H9 (cell line): ENCODE measurements around the gene CDH9. TPM values are rescaled to one million over a fixed set of nuclear protein-coding genes. Genes with fewer than 3 reads are reported as not detected.

Experiments
- DNase-seq: peaks from one replicate; pipeline ENCODE4 v3.0.0-alpha.2; 2017
- H2AFZ ChIP-seq: one replicate; pipeline ENCODE4 v1.6.1; 2013; ENCODE audit warnings: mild to moderate bottlenecking, low read length, control low read depth, moderate library complexity
- H2AK5ac ChIP-seq: 2 replicates; pipeline ENCODE4 v1.6.1; 2013; ENCODE audit warnings: low read length, control low read depth, mixed read lengths; ENCODE audit not compliant: insufficient read length
- H2BK120ac ChIP-seq: one replicate; pipeline ENCODE4 v1.6.1; 2013; ENCODE audit warnings: low read depth, mild to moderate bottlenecking, low read length, control low read depth, inconsistent platforms; ENCODE audit not compliant: poor library complexity, severe bottlenecking
- H2BK12ac ChIP-seq: 2 replicates; pipeline ENCODE4 v1.6.1; 2013; ENCODE audit warnings: low read length, control low read depth, mixed read lengths, low read depth; ENCODE audit not compliant: insufficient read length
- H2BK15ac ChIP-seq: 2 replicates; pipeline ENCODE4 v1.6.1; 2013; ENCODE audit warnings: low read depth, low read length, control low read depth
- H2BK20ac ChIP-seq: one replicate; pipeline ENCODE4 v1.6.1; 2013; ENCODE audit warnings: low read depth, mild to moderate bottlenecking, low read length, control low read depth, inconsistent platforms; ENCODE audit not compliant: poor library complexity, severe bottlenecking
- H2BK5ac ChIP-seq: 2 replicates; pipeline ENCODE4 v1.6.1; 2013; ENCODE audit warnings: low read length, control low read depth, mixed read lengths; ENCODE audit not compliant: insufficient read length
- H3K14ac ChIP-seq: 2 replicates; pipeline ENCODE4 v1.6.1; 2013; ENCODE audit warnings: low read length, control low read depth; ENCODE audit not compliant: insufficient read depth
- H3K18ac ChIP-seq: 2 replicates; pipeline ENCODE4 v1.6.1; 2013; ENCODE audit warnings: low read depth, mild to moderate bottlenecking, mixed read lengths, low read length, control low read depth; ENCODE audit not compliant: insufficient read length
- H3K23ac ChIP-seq: 2 replicates; pipeline ENCODE4 v1.6.1; 2013; ENCODE audit warnings: low read length, control low read depth, mixed read lengths, low read depth; ENCODE audit not compliant: insufficient read length
- H3K23me2 ChIP-seq: 2 replicates; pipeline ENCODE4 v1.6.1; 2013; ENCODE audit warnings: low read depth, mild to moderate bottlenecking, mixed read lengths, low read length, control low read depth; ENCODE audit not compliant: insufficient read length, poor library complexity, severe bottlenecking
- H3K27ac ChIP-seq: 2 replicates; pipeline ENCODE4 v1.5.1; 2013; ENCODE audit warnings: low read length, control low read depth, mixed read lengths, low read depth; ENCODE audit not compliant: insufficient read length
- H3K27me3 ChIP-seq: 2 replicates; pipeline ENCODE4 v1.6.1; 2013; ENCODE audit warnings: low read length, control low read depth, inconsistent platforms; ENCODE audit not compliant: insufficient read depth
- H3K4ac ChIP-seq: 2 replicates; pipeline ENCODE4 v1.6.1; 2013; ENCODE audit warnings: low read depth, mild to moderate bottlenecking, control low read depth, inconsistent platforms, low read length, moderate library complexity
- H3K4me1 ChIP-seq: 2 replicates; pipeline ENCODE4 v1.6.1; 2013; ENCODE audit warnings: low read length, control low read depth, inconsistent platforms; ENCODE audit not compliant: insufficient read depth
- H3K4me2 ChIP-seq: 2 replicates; pipeline ENCODE4 v1.6.1; 2013; ENCODE audit warnings: low read length, control low read depth, mixed read lengths; ENCODE audit not compliant: insufficient read length, insufficient read depth
- H3K56ac ChIP-seq: 2 replicates; pipeline ENCODE4 v1.6.1; 2013; ENCODE audit warnings: low read depth, mild to moderate bottlenecking, mixed read lengths, low read length, control low read depth; ENCODE audit not compliant: insufficient read length
- H3K79me1 ChIP-seq: 2 replicates; pipeline ENCODE4 v1.6.1; 2013; ENCODE audit warnings: low read depth, mild to moderate bottlenecking, moderate library complexity, low read length, control low read depth, inconsistent platforms; ENCODE audit not compliant: insufficient read depth, poor library complexity, severe bottlenecking
- H3K79me2 ChIP-seq: 2 replicates; pipeline ENCODE4 v1.6.1; 2013; ENCODE audit warnings: low read length, control low read depth, inconsistent platforms; ENCODE audit not compliant: insufficient read depth
- H3K9ac ChIP-seq: 2 replicates; pipeline ENCODE4 v1.6.1; 2013; ENCODE audit warnings: low read length, control low read depth, mixed read lengths; ENCODE audit not compliant: insufficient read length; ENCODE audit errors: extremely low read depth
- H3K9me3 ChIP-seq: one replicate; pipeline ENCODE4 v1.6.1; 2013; ENCODE audit warnings: low read depth, low read length, inconsistent platforms; ENCODE audit not compliant: control insufficient read depth
- H3T11ph ChIP-seq: one replicate; pipeline ENCODE4 v1.6.1; 2013; ENCODE audit warnings: mild to moderate bottlenecking, low read length, control low read depth, inconsistent platforms
- H4K20me1 ChIP-seq: one replicate; pipeline ENCODE4 v1.6.1; 2013; ENCODE audit not compliant: control insufficient read depth, insufficient read length, insufficient read depth
- H4K5ac ChIP-seq: 2 replicates; pipeline ENCODE4 v1.6.1; 2013; ENCODE audit warnings: low read depth, mild to moderate bottlenecking, mixed read lengths, low read length, control low read depth; ENCODE audit not compliant: insufficient read length
- H4K8ac ChIP-seq: replicated peaks from 2 replicates; pipeline ENCODE4 v1.6.1; 2013; ENCODE audit warnings: low read length, control low read depth, mixed read lengths, low read depth; ENCODE audit not compliant: insufficient read length
- H4K91ac ChIP-seq: 2 replicates; pipeline ENCODE4 v1.6.1; 2013; ENCODE audit warnings: low read depth, mild to moderate bottlenecking, moderate library complexity, mixed read lengths, low read length, control low read depth; ENCODE audit not compliant: insufficient read length
- H3K27ac Mint-ChIP-seq, 3 experiments: 2 replicates in 2 of 3; 3 replicates in 1 of 3; pipeline ENCODE4 v1.8.0; 2020 to 2021; ENCODE audit warnings: mixed read lengths in 3 of 3, mild to moderate bottlenecking in 1 of 3, moderate library complexity in 1 of 3
- H3K27me3 Mint-ChIP-seq: 2 replicates; pipeline ENCODE4 v1.8.0; 2021; ENCODE audit warnings: low read depth, mild to moderate bottlenecking, moderate library complexity, mixed read lengths
- H3K36me3 Mint-ChIP-seq, 3 experiments: 2 replicates in 2 of 3; 3 replicates in 1 of 3; pipeline ENCODE4 v1.8.0; 2020 to 2021; ENCODE audit warnings: low read depth in 3 of 3, mixed read lengths in 3 of 3; ENCODE audit not compliant: insufficient read depth in 1 of 3
- H3K4me1 Mint-ChIP-seq, 2 experiments: 2 replicates each; pipeline ENCODE4 v1.8.0; 2020; ENCODE audit warnings: mixed read lengths in 2 of 2
- H3K4me3 Mint-ChIP-seq, 2 experiments: 2 replicates in 1 of 2; 3 replicates in 1 of 2; pipeline ENCODE4 v1.8.0; 2020 to 2021; ENCODE audit warnings: mild to moderate bottlenecking in 2 of 2, mixed read lengths in 2 of 2, moderate library complexity in 1 of 2
- H3K9me3 Mint-ChIP-seq, 2 experiments: 2 replicates in 1 of 2; 3 replicates in 1 of 2; pipeline ENCODE4 v1.8.0; 2020; ENCODE audit warnings: mild to moderate bottlenecking in 2 of 2, mixed read lengths in 2 of 2, moderate library complexity in 1 of 2
- CTCF ChIP-seq: fragments of 200-600 bp; sonication (generic); conservative IDR thresholded peaks from 3 replicates; pipeline ENCODE4 v1.8.0; 2021; ENCODE audit warnings: antibody characterized with exemption, mild to moderate bottlenecking
- WGBS: extraction: QIAGEN DNeasy Blood & Tissue Kit; methylation state at CpG from one replicate; pipeline ENCODE4 v1.1.7; 2013; ENCODE audit warnings: missing lambda C conversion rate, low lambda C conversion rate, mixed read lengths; ENCODE audit not compliant: insufficient read length; ENCODE audit errors: extremely low coverage; 5-methylcytosine and 5-hydroxymethylcytosine counted together
- total RNA-seq: library from RNA; stranded (reverse); gene quantifications from 2 replicates; pipeline ENCODE4 v1.2.1, GENCODE V29; 2021

CDH9 gene
- total RNA-seq, 1 experiment from 2014 or later: 0.61 TPM

- H2BK20ac ChIP-seq: no peak overlapping the region
- no peak overlapping the region for H3K23ac ChIP-seq
- H3K79me1 ChIP-seq: no peaks in the 10 kb centered on the region
- H4K5ac ChIP-seq: no peak overlapping the region
- H3K4me1 ChIP-seq: no peaks in the 10 kb centered on the region
- no CpG with 5 or more reads among the region's 1 CpG for WGBS
- H3K9ac ChIP-seq: no peak overlapping the region
- H2BK12ac ChIP-seq: no peak overlapping the region
- H3K4me2 ChIP-seq: no peak overlapping the region
- H4K20me1 ChIP-seq: no peaks in the 10 kb centered on the region
- H3K56ac ChIP-seq: no peak overlapping the region
- H3K18ac ChIP-seq: no peak overlapping the region
- Mint-ChIP-seq H3K4me3 (no peak overlapping the region), H3K27me3 (no peaks in the 10 kb centered on the region), H3K27ac (no peak overlapping the region), H3K36me3 (no peaks in the 10 kb centered on the region), H3K4me1 (no peaks in the 10 kb centered on the region), H3K9me3 (no peaks in the 10 kb centered on the region)
- H3K4ac ChIP-seq: no peak overlapping the region
- no peak overlapping the region for H4K91ac ChIP-seq
- H2BK120ac ChIP-seq: no peak overlapping the region
- no peaks in the 10 kb centered on the region for H3K9me3 ChIP-seq
- H3K79me2 ChIP-seq: no peaks in the 10 kb centered on the region
- H3K23me2 ChIP-seq: no peaks in the 10 kb centered on the region
- H2AK5ac ChIP-seq: no peak overlapping the region
- no peak overlapping the region for H2AFZ ChIP-seq
- no peak overlapping the region for H4K8ac ChIP-seq
- H3K27me3 ChIP-seq: no peaks in the 10 kb centered on the region
- no peak overlapping the region for H3K14ac ChIP-seq
- H3K27ac ChIP-seq: no peak overlapping the region
- no peak overlapping the region for H3T11ph ChIP-seq
- no peak for DNase-seq
- no peak overlapping the region for H2BK5ac ChIP-seq
- H2BK15ac ChIP-seq: no peak overlapping the region
- no peak for TF ChIP-seq CTCF
These were observed 16.9 kb downstream of the CDH9 start for GRCh38 chr5:27021471-27021870.
